ENCODE data around the gene MYH6.

GRCh38 chr14:23345987-23346692 is 61.9 kb downstream of the MYH6 start:
- TF ChIP-seq EZH2 (IDR thresholded peaks at IDR 0.05; ENCODE audit: insufficient read depth, low read length) (no peak), CTCF (IDR thresholded peaks at IDR 0.05; ENCODE audit: insufficient read depth, low read depth, low read length) (no peak)
